IgD-negative memory B cell (primary cell): ENCODE data around the gene FOXN3. TPM values are rescaled to one million over a fixed set of nuclear protein-coding genes. Genes with fewer than 3 reads are reported as not detected.
"Not testable (repeated sequence)": the region's sequence is repeated elsewhere in the genome, so short reads cannot be mapped to it uniquely, and the experiment has no call there.

Experiments
- H3K27ac Mint-ChIP-seq, 3 donors: one replicate each; pipeline ENCODE4 v1.8.0; 2020 to 2022; ENCODE audit warnings: mild to moderate bottlenecking in 3 of 3, mixed read lengths in 3 of 3, moderate library complexity in 1 of 3
- H3K27me3 Mint-ChIP-seq: one replicate; pipeline ENCODE4 v1.8.0; 2021; ENCODE audit warnings: mixed read lengths
- H3K36me3 Mint-ChIP-seq: one replicate; pipeline ENCODE4 v1.8.0; 2020; ENCODE audit warnings: mild to moderate bottlenecking, mixed read lengths
- H3K4me1 Mint-ChIP-seq, 3 donors: one replicate each; pipeline ENCODE4 v1.8.0; 2020 to 2022; ENCODE audit warnings: mixed read lengths in 3 of 3, mild to moderate bottlenecking in 1 of 3
- H3K4me3 Mint-ChIP-seq, 4 donors: one replicate each; pipeline ENCODE4 v1.8.0; 2020 to 2022; ENCODE audit warnings: mild to moderate bottlenecking in 4 of 4, mixed read lengths in 4 of 4, moderate library complexity in 3 of 4
- H3K9me3 Mint-ChIP-seq, 3 donors: one replicate each; pipeline ENCODE4 v1.8.0; 2020 to 2021; ENCODE audit warnings: mixed read lengths in 3 of 3, mild to moderate bottlenecking in 1 of 3
- polyA plus RNA-seq: library from polyadenylated mRNA; unstranded; fragments of 300-500 nt; fragmentation: Illumina TruSeq; gene quantifications from one replicate; pipeline ENCODE4 v1.2.3, GENCODE V29; 2021

The FOXN3 gene
- polyA plus RNA-seq, 1 donor from 2014 or later, result 62.5 TPM

DNA sequence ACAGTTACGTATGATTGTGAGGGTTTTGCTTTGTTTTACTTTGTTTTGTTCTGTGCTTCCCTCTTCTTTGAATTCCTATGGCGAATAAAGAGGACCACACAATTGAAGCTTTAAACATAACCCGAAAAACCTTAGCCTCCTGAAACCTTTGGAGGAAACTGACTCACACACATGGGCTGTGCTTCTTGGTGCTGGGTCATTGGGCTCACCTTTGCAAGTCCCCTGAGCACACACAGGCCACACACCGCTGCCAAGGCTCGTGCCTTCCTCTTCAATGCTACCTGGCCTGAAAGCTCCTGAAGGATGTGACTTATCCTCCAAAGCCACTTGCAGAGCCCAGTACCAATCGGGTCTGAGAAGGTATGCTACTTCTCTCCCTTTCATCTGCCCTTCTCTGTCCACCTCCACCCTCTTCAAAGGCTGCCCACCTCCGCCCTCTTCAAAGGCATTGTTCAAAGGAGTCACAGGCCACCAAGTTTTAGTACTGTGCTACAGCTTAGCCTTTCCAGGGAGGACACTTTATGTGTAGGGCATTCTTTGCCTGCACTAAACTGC lies 114.6 kb downstream of the FOXN3 start:
- H3K27me3 Mint-ChIP-seq, result no peaks in the 10 kb centered on the region
- H3K36me3 Mint-ChIP-seq, result peaks cover 11% of the 10 kb centered on the region
- H3K4me1 Mint-ChIP-seq, result peaks cover 39 to 62% (median 51%) of the 10 kb centered on the region in 3 donors
- peak overlapping the region in 3 of 4 donors; percentile 77 to 99 (median 90) for H3K4me3 Mint-ChIP-seq
- peak overlapping the region; percentile 97 to 99 (median 99) for H3K27ac Mint-ChIP-seq
- no peaks in the 10 kb centered on the region for H3K9me3 Mint-ChIP-seq

DNA sequence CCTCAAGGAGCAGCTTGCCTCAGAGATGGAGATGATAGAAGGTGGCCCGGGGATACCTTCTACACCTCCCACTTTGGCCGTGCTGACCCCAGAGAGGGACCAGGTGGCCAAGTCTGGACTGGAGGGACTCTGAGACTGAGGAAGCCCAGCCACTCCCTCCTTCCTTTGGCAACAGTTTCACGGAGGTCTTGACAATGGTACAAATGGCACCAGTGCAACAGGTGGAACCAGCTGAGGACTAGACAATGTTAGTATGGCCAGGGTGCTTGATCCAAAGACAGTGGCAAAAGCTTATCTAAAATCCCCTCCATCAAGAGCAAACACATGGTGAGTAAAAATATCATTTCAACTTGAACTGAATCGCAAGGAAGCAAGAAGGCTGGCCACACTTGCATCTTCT lies 117.4 kb downstream of the FOXN3 start:
- Mint-ChIP-seq H3K4me3 (no peak overlapping the region), H3K27ac (peak overlapping the region in 1 of 3 donors; percentile 55), H3K27me3 (no peaks in the 10 kb centered on the region), H3K9me3 (no peaks in the 10 kb centered on the region), H3K4me1 (peaks cover 37 to 42% (median 40%) of the 10 kb centered on the region in 3 donors), H3K36me3 (peaks cover 11% of the 10 kb centered on the region)

DNA sequence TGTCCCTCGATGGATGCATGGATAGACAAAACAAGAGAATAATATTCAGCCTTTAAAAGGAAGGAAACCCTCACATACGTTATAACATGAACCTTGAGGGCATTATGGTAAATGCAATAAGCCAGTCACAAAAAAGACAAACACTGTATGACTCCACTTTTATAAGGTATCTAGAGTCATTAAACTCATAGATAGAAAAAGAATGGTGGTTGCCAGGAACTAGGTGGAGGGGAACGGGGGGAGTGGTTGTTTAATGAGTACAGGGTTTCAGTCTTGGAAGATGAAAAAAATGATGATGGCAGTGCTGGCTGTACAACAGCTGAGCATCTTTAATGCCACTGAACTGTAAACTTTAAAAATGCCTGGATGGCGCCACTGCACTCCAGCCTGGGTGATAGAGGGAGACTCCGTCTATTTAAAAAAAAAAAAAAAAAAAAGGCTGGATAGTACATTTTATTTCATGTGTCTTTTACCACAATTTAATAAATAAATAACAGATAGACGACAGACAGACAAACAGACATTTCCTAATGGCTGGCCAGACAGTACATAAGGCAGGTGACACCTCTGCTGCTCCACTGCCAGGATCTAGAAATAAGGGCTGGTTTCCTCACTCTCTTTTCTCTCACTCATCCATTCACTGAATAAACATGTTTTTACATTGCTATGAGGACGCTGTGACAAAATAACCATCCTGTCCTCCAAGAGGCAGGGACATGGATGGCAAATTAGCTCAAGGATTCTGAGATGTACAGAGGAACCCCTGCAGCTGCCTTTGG lies 118.8 kb downstream of the FOXN3 start:
- Mint-ChIP-seq H3K4me3 (peak overlapping the region in 1 of 4 donors; percentile 14), H3K27ac (no peak overlapping the region), H3K36me3 (peaks cover 9% of the 10 kb centered on the region), H3K4me1 (peaks cover 30 to 34% (median 32%) of the 10 kb centered on the region in 3 donors), H3K9me3 (no peaks in the 10 kb centered on the region), H3K27me3 (no peaks in the 10 kb centered on the region)

DNA sequence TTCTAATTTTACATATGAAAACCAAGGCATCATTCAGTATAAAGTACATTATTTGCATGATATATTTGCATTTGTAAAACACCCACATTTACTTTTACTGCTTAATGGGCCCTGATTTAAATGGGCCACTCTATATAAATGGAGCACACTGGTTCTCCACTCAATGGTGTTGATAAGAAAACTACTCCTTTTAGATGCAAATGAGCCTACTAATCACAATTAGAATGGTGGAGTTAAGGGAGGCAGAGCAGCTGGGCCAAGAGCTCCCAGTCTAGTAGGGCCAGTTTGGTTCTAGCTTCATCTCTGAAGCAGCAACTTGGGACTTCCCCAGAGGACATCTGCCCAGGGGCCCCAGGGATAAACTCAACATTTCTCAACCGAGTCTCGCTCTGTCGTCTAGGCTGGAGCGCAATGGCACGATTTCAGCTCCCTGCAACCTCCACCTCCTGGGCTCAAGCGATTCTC lies 120.7 kb downstream of the FOXN3 start:
- no peak overlapping the region for H3K4me3 Mint-ChIP-seq
- H3K9me3 Mint-ChIP-seq, result no peaks in the 10 kb centered on the region
- no peaks in the 10 kb centered on the region for H3K27me3 Mint-ChIP-seq
- peaks cover 10% of the 10 kb centered on the region for H3K36me3 Mint-ChIP-seq
- peaks cover 28 to 36% (median 32%) of the 10 kb centered on the region in 3 donors for H3K4me1 Mint-ChIP-seq
- peak overlapping the region in 1 of 3 donors; percentile 7 for H3K27ac Mint-ChIP-seq

DNA sequence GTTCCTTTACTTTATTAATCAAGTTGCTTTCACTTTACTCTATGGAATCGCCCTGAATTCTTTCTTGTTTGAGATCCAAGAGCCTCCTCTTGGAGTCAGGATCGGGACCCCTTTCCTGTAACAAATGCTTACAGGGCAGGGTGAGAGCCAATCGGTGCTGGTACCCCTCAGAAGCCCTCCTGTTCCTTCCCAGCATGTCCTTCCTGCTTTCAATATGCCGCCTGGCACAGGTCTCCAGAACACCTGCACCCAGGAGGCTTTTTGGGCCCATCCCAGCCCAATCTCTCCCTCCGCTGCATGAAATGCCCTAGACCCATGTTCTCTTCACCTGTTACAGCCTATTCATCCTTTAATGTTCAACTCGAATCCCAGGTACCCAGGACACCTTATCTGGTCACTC lies 122.2 kb downstream of the FOXN3 start:
- Mint-ChIP-seq H3K27me3 (no peaks in the 10 kb centered on the region), H3K4me1 (peaks cover 27 to 41% (median 38%) of the 10 kb centered on the region in 3 donors), H3K27ac (peak overlapping the region in 1 of 3 donors; percentile 76), H3K36me3 (peaks cover 12% of the 10 kb centered on the region), H3K4me3 (peak overlapping the region in 1 of 4 donors; percentile 52), H3K9me3 (no peaks in the 10 kb centered on the region)

DNA sequence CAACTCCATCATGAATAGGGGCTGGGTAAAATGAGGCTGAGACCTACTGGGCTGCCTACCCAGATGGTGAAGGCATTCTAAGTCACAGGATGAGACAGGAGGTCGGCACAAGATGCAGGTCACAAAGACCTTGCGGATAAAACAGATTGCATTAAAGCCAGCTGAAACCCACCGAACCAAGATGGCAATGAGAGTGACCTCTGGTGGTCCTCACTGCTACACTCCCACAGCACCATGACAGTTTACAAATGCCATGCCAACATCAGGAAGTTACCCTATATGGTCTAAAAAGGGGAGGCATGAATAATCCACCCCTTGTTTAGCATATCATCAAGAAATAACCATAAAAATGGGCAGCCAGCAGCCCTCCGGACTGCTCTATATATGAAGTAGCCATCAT lies 122.6 kb downstream of the FOXN3 start:
- H3K9me3 Mint-ChIP-seq, H3K27ac Mint-ChIP-seq, H3K4me3 Mint-ChIP-seq, H3K27me3 Mint-ChIP-seq: not testable (repeated sequence)
- Mint-ChIP-seq H3K4me1 (peaks cover 27 to 41% (median 36%) of the 10 kb centered on the region in 3 donors), H3K36me3 (peaks cover 12% of the 10 kb centered on the region)

DNA sequence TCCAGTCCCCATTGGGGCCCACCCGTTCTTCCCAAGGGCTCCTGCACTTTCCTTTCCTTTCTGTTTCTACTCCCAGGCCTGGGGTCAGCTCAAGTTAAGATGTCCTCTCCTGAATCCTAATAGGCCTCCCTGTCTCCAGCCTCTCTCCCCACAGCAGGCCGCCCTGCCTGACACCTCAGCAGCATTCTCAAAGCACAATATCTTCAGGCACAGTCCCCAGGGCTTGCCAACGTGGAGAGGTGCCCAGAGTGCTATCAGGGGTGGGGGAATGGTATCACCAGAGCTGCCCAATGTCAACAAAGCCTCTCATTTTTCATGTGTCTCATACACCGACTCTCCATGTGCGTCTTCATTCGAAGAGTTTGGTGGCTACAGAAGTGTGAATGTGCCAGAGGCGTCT lies 123.0 kb downstream of the FOXN3 start:
- no peak overlapping the region for H3K4me3 Mint-ChIP-seq
- H3K4me1 Mint-ChIP-seq, result peaks cover 27 to 41% (median 36%) of the 10 kb centered on the region in 3 donors
- H3K27me3 Mint-ChIP-seq, result no peaks in the 10 kb centered on the region
- H3K9me3 Mint-ChIP-seq, result no peaks in the 10 kb centered on the region
- H3K27ac Mint-ChIP-seq, result no peak overlapping the region
- peaks cover 12% of the 10 kb centered on the region for H3K36me3 Mint-ChIP-seq

DNA sequence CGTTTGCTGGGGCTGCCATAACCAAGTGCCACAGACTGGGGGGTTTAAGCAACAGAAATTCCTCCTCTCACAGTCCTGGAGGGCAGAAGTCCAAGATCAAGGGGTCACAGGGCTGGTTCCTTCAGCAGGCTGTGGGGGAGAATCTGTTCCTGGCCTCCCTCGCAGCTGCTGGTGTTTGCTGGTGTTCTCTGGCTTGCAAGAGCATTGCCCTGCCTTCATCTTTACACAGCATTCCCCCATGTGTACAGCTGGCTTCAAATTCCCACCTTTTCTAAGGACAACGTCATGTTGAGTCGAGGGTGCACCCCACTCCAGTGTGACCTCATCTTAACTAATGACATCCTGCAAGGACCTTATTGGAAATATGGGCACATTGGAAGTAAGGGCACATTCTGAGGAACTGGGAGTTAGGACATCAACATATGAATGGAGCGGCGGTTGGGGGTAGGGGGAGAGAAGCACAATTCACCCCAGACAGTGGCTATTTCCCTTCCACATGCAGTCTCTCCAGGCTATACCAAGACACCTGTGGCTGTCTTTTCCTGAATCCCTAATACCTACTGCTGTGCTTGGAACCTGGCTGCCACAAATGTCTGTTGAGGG lies 123.6 kb downstream of the FOXN3 start:
- Mint-ChIP-seq H3K9me3 (no peaks in the 10 kb centered on the region), H3K36me3 (peaks cover 10% of the 10 kb centered on the region), H3K4me1 (peaks cover 27 to 41% (median 36%) of the 10 kb centered on the region in 3 donors), H3K27ac (no peak overlapping the region), H3K27me3 (no peaks in the 10 kb centered on the region), H3K4me3 (no peak overlapping the region)

DNA sequence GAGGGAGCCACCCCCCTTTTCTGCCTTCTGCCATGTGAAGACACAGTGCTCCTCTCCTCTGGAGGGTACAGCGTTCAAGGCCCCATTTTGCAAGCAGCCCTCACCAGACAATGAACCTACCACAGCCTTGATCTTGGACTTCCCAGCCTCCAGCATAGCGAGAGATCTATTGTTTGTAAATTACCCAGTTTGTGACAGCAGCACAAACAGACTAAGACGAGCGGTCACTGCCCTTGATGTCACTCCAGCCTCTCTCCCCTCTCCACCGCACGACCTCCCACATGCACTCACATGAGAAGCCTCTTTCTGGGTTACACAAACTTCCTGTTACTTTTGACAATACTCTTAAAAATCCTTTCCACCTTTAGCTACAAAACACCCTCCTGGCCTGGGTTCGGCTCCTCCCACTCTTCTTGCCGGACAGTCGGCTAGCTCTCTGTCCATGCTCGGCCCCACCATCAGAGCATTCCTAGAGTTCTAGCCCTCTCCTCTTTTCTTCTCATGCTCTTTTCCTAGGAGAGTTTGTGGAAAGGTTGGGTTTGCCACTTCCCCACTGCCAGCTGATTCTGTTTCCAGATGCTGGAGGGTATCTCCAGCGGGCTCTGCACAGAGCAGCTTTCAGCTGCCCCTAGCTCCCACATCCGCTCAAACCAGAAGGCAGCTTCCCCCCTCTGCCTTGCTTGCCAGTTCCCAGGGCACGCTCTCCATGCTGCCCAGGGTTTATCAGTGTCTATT lies 124.3 kb downstream of the FOXN3 start:
- Mint-ChIP-seq H3K4me3 (peak overlapping the region in 1 of 4 donors; percentile 42), H3K27me3 (no peaks in the 10 kb centered on the region), H3K27ac (peak overlapping the region in 1 of 3 donors; percentile 8), H3K4me1 (peaks cover 23 to 37% (median 33%) of the 10 kb centered on the region in 3 donors), H3K9me3 (no peaks in the 10 kb centered on the region), H3K36me3 (peaks cover 7% of the 10 kb centered on the region)

DNA sequence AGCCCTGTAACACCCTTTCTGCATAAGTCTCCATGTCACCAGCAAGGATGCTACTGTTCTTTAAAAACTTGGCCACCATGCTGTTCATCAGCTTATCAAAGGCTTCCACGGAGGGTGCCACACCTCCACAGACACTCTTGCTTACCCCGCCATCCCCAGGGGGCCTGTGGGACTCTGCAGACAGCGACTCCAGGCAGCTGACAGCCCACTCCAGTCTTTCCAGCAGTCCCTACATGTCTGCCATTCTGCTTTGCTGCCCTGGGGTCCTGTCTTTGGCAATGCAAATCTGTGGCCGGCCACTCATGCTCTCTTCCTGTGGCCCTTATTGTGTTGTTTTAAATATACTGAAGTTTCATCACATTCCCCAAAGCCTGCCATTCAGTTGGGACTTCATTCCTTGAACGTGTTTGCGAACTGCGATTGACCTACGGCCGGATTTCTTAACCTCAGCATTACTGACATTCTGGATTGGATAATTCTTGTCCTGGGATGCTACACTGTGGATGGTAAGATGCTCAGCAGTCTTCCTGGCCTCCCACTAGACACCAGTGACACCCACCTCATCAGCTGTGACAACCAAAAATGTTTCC lies 125.6 kb downstream of the FOXN3 start:
- H3K9me3 Mint-ChIP-seq, result no peaks in the 10 kb centered on the region
- H3K4me1 Mint-ChIP-seq, result peaks cover 26 to 37% (median 34%) of the 10 kb centered on the region in 3 donors
- peaks cover 7% of the 10 kb centered on the region for H3K36me3 Mint-ChIP-seq
- peak overlapping the region in 1 of 3 donors; percentile 43 for H3K27ac Mint-ChIP-seq
- H3K27me3 Mint-ChIP-seq, result no peaks in the 10 kb centered on the region
- peak overlapping the region in 1 of 4 donors; percentile 47 for H3K4me3 Mint-ChIP-seq

DNA sequence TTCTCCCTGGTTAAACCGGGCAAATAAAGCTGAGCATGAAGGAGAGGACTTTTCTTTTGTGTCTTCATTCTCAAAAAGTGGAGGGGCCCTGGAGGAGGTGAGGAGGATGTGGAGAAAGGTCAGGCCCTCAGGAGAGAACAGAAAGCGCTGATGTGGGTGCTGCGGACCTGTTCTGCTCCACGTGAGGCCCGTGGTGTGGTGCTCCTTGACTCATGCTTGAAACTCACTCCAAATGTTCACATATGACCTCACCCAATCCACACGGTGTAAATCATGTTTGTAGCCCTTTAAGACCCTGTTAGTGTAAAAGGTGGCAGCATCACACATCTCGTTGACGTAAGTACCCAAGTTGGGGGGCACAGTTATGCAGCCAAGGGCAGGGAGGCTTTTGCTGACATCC lies 126.2 kb downstream of the FOXN3 start:
- no peaks in the 10 kb centered on the region for H3K27me3 Mint-ChIP-seq
- H3K9me3 Mint-ChIP-seq, result no peaks in the 10 kb centered on the region
- H3K36me3 Mint-ChIP-seq, result peaks cover 7% of the 10 kb centered on the region
- no peak overlapping the region for H3K4me3 Mint-ChIP-seq
- H3K27ac Mint-ChIP-seq, result peak overlapping the region in 1 of 3 donors; percentile 43
- peaks cover 22 to 32% (median 30%) of the 10 kb centered on the region in 3 donors for H3K4me1 Mint-ChIP-seq

DNA sequence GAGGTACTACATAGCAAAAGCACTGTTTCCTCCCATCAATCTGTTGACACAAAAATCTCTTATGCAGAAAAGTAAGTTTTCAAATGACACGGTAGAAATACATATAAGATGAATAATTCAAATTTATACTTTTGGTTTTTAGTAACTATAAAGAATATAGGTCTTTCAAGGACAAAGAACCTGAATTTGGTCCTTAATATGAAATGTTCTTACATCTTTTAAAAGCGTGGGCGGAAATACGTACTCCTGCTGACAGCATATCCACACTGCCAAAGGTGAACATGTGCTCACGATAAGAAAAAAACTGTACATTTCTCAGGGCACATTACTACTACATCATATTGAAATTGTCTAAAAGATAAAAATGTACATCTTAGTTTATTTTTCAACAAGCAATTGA lies 127.6 kb downstream of the FOXN3 start:
- no peaks in the 10 kb centered on the region for H3K27me3 Mint-ChIP-seq
- H3K27ac Mint-ChIP-seq, result no peak overlapping the region
- H3K9me3 Mint-ChIP-seq, result no peaks in the 10 kb centered on the region
- peaks cover 18 to 29% (median 26%) of the 10 kb centered on the region in 3 donors for H3K4me1 Mint-ChIP-seq
- H3K4me3 Mint-ChIP-seq, result no peak overlapping the region
- peaks cover 9% of the 10 kb centered on the region for H3K36me3 Mint-ChIP-seq

DNA sequence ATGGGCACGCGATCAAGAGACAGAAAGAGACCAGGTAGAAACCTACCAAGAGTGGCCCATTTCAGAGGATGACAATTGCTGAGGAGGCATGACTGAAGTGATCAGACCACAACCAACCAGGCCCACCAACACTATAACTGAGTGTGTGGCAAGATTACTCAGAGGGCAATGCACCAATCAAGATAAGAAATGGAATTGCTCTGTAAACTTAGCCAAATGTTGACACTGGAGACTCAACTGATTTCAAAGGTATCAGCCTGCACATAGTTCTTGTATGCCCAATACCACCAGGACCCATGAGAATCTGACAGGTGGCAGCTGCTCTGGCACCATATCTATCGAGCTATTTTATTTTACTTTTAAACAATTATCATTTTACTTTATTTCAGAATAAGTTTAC lies 128.9 kb downstream of the FOXN3 start:
- Mint-ChIP-seq H3K9me3 (no peaks in the 10 kb centered on the region), H3K27me3 (no peaks in the 10 kb centered on the region), H3K4me1 (peaks cover 18 to 28% (median 22%) of the 10 kb centered on the region in 3 donors), H3K4me3 (no peak overlapping the region), H3K36me3 (peaks cover 10% of the 10 kb centered on the region), H3K27ac (no peak overlapping the region)

DNA sequence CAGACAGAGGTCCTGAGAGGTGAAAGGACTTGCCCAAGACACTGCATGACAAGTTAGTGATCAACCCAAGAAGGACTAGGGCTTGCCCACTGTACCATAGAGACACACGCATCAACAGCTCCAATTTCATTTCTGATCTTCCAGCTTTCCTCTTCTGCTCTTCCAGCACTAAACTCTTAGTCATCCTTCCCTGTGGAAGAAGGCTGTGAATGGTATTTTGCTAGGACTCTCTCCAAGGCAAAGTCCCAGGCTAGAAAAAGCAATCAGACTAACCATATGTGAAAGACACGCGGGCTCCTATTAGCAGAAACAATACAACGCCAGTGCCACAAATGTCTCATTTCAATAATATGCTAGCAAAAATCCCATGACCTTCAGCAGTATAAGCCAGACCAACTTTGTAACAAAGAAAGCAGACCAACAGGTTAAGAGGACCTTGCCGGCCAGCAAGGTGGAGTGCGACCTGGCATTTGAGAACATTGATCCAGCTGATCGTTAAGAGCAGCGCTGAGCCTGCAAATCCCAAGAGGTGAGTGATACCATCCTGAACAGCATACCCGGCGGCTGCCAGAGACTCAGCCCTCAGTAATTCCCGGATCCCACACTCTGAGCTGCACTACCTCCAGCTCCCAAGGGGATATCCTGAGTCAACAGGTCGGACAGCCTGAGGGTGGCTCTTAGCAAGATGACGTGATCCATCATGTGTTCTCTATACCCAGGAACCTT lies 132.5 kb downstream of the FOXN3 start:
- peaks cover 7% of the 10 kb centered on the region for H3K36me3 Mint-ChIP-seq
- H3K4me3 Mint-ChIP-seq, result no peak overlapping the region
- peak overlapping the region in 1 of 3 donors; percentile 33 for H3K27ac Mint-ChIP-seq
- H3K27me3 Mint-ChIP-seq, result no peaks in the 10 kb centered on the region
- H3K9me3 Mint-ChIP-seq, result no peaks in the 10 kb centered on the region
- peaks cover 5 to 13% (median 7%) of the 10 kb centered on the region in 3 donors for H3K4me1 Mint-ChIP-seq
